Measurements from ENCODE around the gene ECHS1.

ECHS1 gene

GRCh38 chr10:133315847-133316246 is 57.3 kb downstream of the ECHS1 start:
- peak; percentile 29 for DNase-seq (ENCODE audit: low read depth)
- TF ChIP-seq CTCF (conservative IDR thresholded peaks at IDR 0.05; ENCODE audit: control insufficient read depth, insufficient read depth, low read depth, low read length) = no peak
- H3K4me3 ChIP-seq (ENCODE audit: control insufficient read depth, low read depth, low read length) = no peak overlapping the region

GRCh38 chr10:133314911-133315310 is 58.2 kb downstream of the ECHS1 start:
- no peak for TF ChIP-seq CTCF (conservative IDR thresholded peaks at IDR 0.05; ENCODE audit: control insufficient read depth, insufficient read depth, low read depth, low read length)
- DNase-seq (ENCODE audit: low read depth) = no peak
- no peak overlapping the region for H3K4me3 ChIP-seq (ENCODE audit: control insufficient read depth, low read depth, low read length)

GRCh38 chr10:133313192-133313591 is 60.0 kb downstream of the ECHS1 start:
- TF ChIP-seq CTCF (conservative IDR thresholded peaks at IDR 0.05; ENCODE audit: control insufficient read depth, insufficient read depth, low read depth, low read length) = no peak
- H3K4me3 ChIP-seq (ENCODE audit: control insufficient read depth, low read depth, low read length) = no peak overlapping the region
- no peak for DNase-seq (ENCODE audit: low read depth)

- H3K4me3 ChIP-seq (ENCODE audit: control insufficient read depth, low read depth, low read length) = no peak overlapping the region
- DNase-seq (ENCODE audit: low read depth) = no peak
- no peak for TF ChIP-seq CTCF (conservative IDR thresholded peaks at IDR 0.05; ENCODE audit: control insufficient read depth, insufficient read depth, low read depth, low read length)
Observed at GRCh38 chr10:133312769-133313145, 60.4 kb downstream of the ECHS1 start.

All from fibroblast of mammary gland (primary cell).